Uterus (tissue), 2 donors: Measurements from ENCODE around the gene ATF6B.

ENCODE experiments used
- POLR2A ChIP-seq, 2 donors: fragments of 450-650 bp; IDR thresholded peaks; one replicate each; pipeline ENCODE4 v1.6.1; 2016; ENCODE audit warnings: antibody characterized with exemption in 2 of 2, mild to moderate bottlenecking in 1 of 2, moderate library complexity in 1 of 2
- TF ChIP-seq, protein P1 (sequence below), 4 experiments: fragments of 200-600 bp in 2 of 4; fragments of 450-650 bp in 2 of 4; sonication (generic) in 2 of 4; IDR thresholded peaks; one replicate each; pipeline ENCODE4 v1.5.1; 2016 to 2019; ENCODE audit warnings: antibody characterized with exemption in 4 of 4, mild to moderate bottlenecking in 2 of 4, moderate library complexity in 1 of 4

DNA sequence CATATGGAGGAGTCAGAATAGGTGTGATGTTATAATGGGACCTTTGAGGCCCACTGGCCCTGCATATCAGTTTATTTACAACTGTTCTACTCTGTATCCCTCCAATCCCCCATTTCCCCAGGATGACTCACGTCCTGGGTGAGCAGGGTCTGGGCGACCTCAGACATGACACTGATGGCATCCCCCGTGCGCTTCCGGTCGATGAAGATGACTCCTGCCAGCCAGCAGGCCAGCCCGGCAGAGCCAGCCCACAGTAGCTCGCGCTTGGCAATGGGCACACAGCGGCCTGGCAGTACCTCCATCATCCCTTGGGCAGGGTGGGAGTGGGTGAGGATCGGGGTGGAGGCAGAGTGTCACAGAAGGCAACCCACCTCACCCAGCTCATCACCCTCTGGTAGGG lies 42.2 kb upstream of the ATF6B start:
- TF ChIP-seq, protein P1, sequence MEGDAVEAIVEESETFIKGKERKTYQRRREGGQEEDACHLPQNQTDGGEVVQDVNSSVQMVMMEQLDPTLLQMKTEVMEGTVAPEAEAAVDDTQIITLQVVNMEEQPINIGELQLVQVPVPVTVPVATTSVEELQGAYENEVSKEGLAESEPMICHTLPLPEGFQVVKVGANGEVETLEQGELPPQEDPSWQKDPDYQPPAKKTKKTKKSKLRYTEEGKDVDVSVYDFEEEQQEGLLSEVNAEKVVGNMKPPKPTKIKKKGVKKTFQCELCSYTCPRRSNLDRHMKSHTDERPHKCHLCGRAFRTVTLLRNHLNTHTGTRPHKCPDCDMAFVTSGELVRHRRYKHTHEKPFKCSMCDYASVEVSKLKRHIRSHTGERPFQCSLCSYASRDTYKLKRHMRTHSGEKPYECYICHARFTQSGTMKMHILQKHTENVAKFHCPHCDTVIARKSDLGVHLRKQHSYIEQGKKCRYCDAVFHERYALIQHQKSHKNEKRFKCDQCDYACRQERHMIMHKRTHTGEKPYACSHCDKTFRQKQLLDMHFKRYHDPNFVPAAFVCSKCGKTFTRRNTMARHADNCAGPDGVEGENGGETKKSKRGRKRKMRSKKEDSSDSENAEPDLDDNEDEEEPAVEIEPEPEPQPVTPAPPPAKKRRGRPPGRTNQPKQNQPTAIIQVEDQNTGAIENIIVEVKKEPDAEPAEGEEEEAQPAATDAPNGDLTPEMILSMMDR (IDR thresholded peaks at IDR 0.05): no peak
- no peak for TF ChIP-seq POLR2A (IDR thresholded peaks at IDR 0.05)
